Measurements from ENCODE around the gene ANKRD44. TPM values are rescaled to one million over a fixed set of nuclear protein-coding genes. Genes with fewer than 3 reads are reported as not detected.

Gene ANKRD44
- total RNA-seq, 1 experiment from 2014 or later = 7.8 TPM

GRCh38 chr2:197134206-197134605 lies 176.4 kb downstream of the ANKRD44 start:
- ChIA-PET CTCF (no interaction called here), POLR2A (interaction anchor here (0.6 kb wide), 1 partner anchor 213 kb away, joined by 6 read pairs; no protein-coding TSS in a partner anchor)
- Histone ChIP-seq H3K27me3 (ENCODE audit: control insufficient read depth, insufficient read depth, low read length) (no peaks in the 10 kb centered on the region), H3K36me3 (ENCODE audit: control insufficient read depth, insufficient read depth, low read length) (no peaks in the 10 kb centered on the region), H3K4me1 (ENCODE audit: control insufficient read depth, insufficient read depth, low read length) (no peaks in the 10 kb centered on the region), H3K4me3 (ENCODE audit: low read depth in 2 of 2, low read length in 2 of 2) (no peak overlapping the region), H3K27ac (ENCODE audit: low read length) (no peak overlapping the region), H3K9me3 (ENCODE audit: control insufficient read depth, insufficient read depth, low read depth, low read length) (no peaks in the 10 kb centered on the region)
- ATAC-seq = no peak
- BruUV-seq (replicated peaks) = no TSS peak
- DNase-seq (ENCODE audit: low read depth, low spot score) = no peak
- intact Hi-C loops (cut with micrococcal nuclease; ENCODE audit: unreplicated experiment) (no loop called here), in situ Hi-C loops (cut with HindIII; ENCODE audit: low pct_unique_long_range_greater_than_20kb, low sequenced_read_pairs) (no loop called here)
- TF ChIP-seq REST (IDR thresholded peaks at IDR 0.05; ENCODE audit: insufficient read depth in 1 of 2, low read depth in 2 of 2, low read length in 1 of 2) (no peak), CTCF (IDR thresholded peaks at IDR 0.05) (peak; percentile 11; the same call in 1 of the 2 replicates), TCF7L2 (IDR thresholded peaks at IDR 0.05; ENCODE audit: low read depth, low read length) (no peak), POLR2AphosphoS5 (IDR thresholded peaks at IDR 0.05; ENCODE audit: low read depth, low read length) (no peak)

- no peak for ATAC-seq
- no peak for DNase-seq (ENCODE audit: low read depth, low spot score)
- no TSS peak for BruUV-seq (replicated peaks)
- TF ChIP-seq TCF7L2 (IDR thresholded peaks at IDR 0.05; ENCODE audit: low read depth, low read length) (no peak), SIN3A (IDR thresholded peaks at IDR 0.05; ENCODE audit: borderline replicate concordance, insufficient read depth, low read depth, low read length) (no peak), CTCF (IDR thresholded peaks at IDR 0.05) (no peak), REST (IDR thresholded peaks at IDR 0.05; ENCODE audit: insufficient read depth in 1 of 2, low read depth in 2 of 2, low read length in 1 of 2) (no peak), POLR2AphosphoS5 (IDR thresholded peaks at IDR 0.05; ENCODE audit: low read depth, low read length) (no peak)
- Histone ChIP-seq H3K27me3 (ENCODE audit: control insufficient read depth, insufficient read depth, low read length) (no peaks in the 10 kb centered on the region), H3K4me3 (ENCODE audit: low read depth in 2 of 2, low read length in 2 of 2) (no peak overlapping the region), H3K4me1 (ENCODE audit: control insufficient read depth, insufficient read depth, low read length) (no peaks in the 10 kb centered on the region), H3K36me3 (ENCODE audit: control insufficient read depth, insufficient read depth, low read length) (no peaks in the 10 kb centered on the region), H3K9me3 (ENCODE audit: control insufficient read depth, insufficient read depth, low read depth, low read length) (no peaks in the 10 kb centered on the region), H3K27ac (ENCODE audit: low read length) (no peak overlapping the region)
- intact Hi-C loops (cut with micrococcal nuclease; ENCODE audit: unreplicated experiment) (no loop called here), in situ Hi-C loops (cut with HindIII; ENCODE audit: low pct_unique_long_range_greater_than_20kb, low sequenced_read_pairs) (no loop called here)
- POLR2A ChIA-PET = no interaction called here
- CTCF ChIA-PET = no interaction called here
Observed at GRCh38 chr2:197131558-197131855, 179.1 kb downstream of the ANKRD44 start.
